ENCODE results near the gene MAD1L1. TPM values are rescaled to one million over a fixed set of nuclear protein-coding genes. Genes with fewer than 3 reads are reported as not detected.
"Not testable (repeated sequence)": the region's sequence is repeated elsewhere in the genome, so short reads cannot be mapped to it uniquely, and the experiment has no call there.

Gene MAD1L1
- total RNA-seq, 1 donor from 2014 or later, result 57.4 TPM

DNA sequence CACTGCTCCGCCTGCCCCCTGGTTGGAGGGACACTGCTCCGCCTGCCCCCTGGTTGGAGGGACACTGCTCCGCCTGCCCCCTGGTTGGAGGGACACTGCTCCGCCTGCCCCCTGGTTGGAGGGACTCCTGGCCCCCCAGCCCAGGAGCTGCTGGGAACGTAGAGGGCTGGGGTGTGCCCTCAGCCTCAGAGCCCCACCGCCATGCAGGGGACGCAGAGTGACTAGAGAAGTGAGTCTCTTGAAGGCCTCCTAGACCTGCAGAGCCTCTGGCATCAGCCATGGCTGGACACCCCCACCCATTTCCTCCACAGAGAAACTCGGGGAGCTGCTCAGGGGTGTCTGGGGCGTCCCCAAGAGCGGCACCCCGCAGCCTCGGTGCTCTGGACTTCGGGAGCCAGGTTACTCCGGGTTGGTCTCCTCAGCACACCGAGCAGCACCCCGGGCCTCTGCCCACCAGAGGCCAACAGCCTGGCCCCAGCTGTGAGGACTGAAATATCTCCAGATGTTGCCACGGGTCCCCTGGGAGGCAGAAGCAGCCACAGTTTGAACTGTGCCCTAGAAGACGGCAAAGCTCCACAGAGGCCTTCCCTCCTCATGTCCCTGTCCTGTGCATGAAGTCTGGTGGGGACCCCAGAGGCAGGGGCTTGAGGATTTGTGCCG, 370.8 kb downstream of the MAD1L1 start:
- Histone ChIP-seq H3K4me3 (ENCODE audit: low read depth, low read length) (no peak overlapping the region), H3K36me3 (ENCODE audit: control insufficient read depth, insufficient read depth, low read length) (no peaks in the 10 kb centered on the region), H3K27me3 (ENCODE audit: control insufficient read depth, insufficient read depth, low read length) (no peaks in the 10 kb centered on the region)
- FAIRE-seq, result no peak
- TF ChIP-seq, protein P1, sequence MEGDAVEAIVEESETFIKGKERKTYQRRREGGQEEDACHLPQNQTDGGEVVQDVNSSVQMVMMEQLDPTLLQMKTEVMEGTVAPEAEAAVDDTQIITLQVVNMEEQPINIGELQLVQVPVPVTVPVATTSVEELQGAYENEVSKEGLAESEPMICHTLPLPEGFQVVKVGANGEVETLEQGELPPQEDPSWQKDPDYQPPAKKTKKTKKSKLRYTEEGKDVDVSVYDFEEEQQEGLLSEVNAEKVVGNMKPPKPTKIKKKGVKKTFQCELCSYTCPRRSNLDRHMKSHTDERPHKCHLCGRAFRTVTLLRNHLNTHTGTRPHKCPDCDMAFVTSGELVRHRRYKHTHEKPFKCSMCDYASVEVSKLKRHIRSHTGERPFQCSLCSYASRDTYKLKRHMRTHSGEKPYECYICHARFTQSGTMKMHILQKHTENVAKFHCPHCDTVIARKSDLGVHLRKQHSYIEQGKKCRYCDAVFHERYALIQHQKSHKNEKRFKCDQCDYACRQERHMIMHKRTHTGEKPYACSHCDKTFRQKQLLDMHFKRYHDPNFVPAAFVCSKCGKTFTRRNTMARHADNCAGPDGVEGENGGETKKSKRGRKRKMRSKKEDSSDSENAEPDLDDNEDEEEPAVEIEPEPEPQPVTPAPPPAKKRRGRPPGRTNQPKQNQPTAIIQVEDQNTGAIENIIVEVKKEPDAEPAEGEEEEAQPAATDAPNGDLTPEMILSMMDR (IDR thresholded peaks at IDR 0.05; ENCODE audit: insufficient read depth, low read length, severe bottlenecking), result no peak
- no peak for DNase-seq (ENCODE audit: low read depth)

DNA sequence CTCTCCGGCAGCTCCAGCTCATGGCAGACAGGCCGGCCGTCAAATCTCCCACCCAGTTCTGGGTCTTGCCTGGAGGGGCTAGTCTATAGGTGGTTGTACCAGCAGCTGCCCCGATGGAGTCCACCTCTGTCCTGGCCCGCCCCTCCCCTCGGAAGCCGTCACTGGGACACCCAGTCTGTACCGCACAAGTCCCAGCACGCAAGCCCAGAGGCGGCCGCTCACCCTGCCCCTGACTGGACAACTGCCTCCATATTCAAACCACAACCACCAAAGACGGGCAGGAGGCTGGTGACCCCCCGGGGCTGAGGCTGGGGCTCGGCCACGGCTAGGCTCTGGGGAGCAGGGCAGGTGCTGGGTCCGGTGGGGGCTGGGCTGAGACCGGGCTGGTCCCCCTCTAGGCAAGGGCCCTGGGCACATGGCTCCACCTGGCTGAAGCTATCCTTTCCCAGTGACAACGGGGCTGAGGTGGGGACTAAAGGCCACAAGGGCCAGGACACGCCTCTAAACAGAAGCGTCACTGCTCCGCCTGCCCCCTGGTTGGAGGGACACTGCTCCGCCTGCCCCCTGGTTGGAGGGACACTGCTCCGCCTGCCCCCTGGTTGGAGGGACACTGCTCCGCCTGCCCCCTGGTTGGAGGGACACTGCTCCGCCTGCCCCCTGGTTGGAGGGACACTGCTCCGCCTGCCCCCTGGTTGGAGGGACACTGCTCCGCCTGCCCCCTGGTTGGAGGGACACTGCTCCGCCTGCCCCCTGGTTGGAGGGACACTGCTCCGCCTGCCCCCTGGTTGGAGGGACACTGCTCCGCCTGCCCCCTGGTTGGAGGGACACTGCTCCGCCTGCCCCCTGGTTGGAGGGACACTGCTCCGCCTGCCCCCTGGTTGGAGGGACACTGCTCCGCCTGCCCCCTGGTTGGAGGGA, 371.6 kb downstream of the MAD1L1 start:
- H3K36me3 ChIP-seq (ENCODE audit: control insufficient read depth, insufficient read depth, low read length); H3K27me3 ChIP-seq (ENCODE audit: control insufficient read depth, insufficient read depth, low read length); DNase-seq (ENCODE audit: low read depth); FAIRE-seq; H3K4me3 ChIP-seq (ENCODE audit: low read depth, low read length): not testable (repeated sequence)

DNA sequence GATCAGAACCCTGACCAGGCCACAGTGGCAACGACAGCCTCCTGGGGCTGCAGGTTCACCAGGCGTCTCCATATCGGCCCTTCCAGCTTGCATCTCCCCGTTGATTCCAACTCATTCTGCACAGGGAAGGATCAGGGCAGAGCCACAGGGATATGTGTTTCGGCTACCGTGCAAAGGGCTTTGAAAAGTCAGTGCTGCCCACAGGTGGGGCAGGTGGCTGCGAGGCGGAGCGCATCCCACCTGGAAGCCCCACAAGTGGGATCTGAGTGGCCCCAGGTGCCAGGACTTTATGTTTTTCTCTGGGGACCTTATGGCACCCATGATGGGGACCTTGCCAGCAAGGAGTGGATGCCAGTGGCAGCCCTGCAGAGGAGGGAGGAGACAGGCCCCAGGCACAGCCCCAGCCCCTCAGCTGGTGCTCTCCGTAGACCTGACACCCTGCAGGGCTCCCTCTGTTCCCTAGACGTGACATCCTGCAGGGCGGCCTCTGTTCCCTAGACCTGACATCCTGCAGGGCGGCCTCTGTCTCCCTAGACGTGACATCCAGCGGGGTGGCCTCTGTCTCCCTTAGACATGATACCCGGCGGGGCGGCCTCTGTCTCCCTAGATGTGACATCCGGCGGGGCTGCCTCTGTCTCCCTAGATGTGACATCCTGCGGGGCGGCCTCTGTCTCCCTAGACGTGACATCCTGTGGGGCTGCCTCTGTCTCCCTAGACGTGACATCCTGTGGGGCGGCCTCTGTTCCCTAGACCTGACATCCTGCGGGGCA, 373.3 kb downstream of the MAD1L1 start:
- Histone ChIP-seq H3K36me3 (ENCODE audit: control insufficient read depth, insufficient read depth, low read length) (no peaks in the 10 kb centered on the region), H3K27me3 (ENCODE audit: control insufficient read depth, insufficient read depth, low read length) (no peaks in the 10 kb centered on the region), H3K4me3 (ENCODE audit: low read depth, low read length) (no peak overlapping the region)
- DNase-seq (ENCODE audit: low read depth) (no peak), FAIRE-seq (no peak)
- TF ChIP-seq, protein P1 (IDR thresholded peaks at IDR 0.05; ENCODE audit: insufficient read depth, low read length, severe bottlenecking), result no peak

DNA sequence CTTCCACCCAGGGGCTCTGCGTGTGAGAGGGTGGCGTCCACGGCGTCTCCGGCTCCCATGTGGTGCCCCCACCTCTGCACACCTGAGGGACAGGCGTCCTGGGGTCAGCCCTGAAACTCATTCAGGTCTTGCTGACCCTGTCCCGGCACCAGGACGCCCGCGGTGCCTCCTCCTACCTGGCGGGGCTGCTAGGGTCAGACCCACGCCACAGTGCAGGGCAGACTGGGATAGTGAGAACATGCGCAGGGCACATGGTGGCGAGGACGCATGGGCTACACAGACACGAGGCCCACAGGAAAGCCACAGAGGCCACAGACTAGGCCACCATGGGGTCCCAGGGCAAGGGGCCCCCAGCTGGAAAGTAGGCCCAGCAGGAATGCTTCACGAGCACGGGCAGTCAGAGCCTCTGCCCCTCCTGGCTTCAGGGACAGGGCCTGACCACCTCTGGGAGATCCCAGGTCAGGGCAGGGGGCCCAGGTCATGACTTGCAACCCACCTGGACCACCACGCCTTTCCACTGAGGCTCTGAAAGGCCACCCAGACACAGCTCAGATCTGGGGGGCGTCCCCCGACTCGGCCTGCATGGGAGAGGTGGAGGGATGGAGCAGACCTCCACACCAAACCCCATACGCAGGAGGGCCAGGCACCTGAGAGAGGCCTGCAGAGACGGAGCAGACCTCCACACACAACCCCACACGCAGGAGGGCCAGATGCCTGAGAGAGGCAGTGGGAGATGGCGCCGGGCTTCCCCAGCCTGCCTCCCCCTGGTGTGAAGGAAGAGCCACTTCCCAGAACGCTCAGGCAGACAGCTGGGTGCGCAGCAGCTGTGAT, 374.1 kb downstream of the MAD1L1 start:
- no peak overlapping the region for H3K4me3 ChIP-seq (ENCODE audit: low read depth, low read length)
- DNase-seq (ENCODE audit: low read depth) (no peak), FAIRE-seq (no peak)
- TF ChIP-seq, protein P1 (IDR thresholded peaks at IDR 0.05; ENCODE audit: insufficient read depth, low read length, severe bottlenecking), result no peak
- H3K27me3 ChIP-seq (ENCODE audit: control insufficient read depth, insufficient read depth, low read length), result no peaks in the 10 kb centered on the region
- no peaks in the 10 kb centered on the region for H3K36me3 ChIP-seq (ENCODE audit: control insufficient read depth, insufficient read depth, low read length)

DNA sequence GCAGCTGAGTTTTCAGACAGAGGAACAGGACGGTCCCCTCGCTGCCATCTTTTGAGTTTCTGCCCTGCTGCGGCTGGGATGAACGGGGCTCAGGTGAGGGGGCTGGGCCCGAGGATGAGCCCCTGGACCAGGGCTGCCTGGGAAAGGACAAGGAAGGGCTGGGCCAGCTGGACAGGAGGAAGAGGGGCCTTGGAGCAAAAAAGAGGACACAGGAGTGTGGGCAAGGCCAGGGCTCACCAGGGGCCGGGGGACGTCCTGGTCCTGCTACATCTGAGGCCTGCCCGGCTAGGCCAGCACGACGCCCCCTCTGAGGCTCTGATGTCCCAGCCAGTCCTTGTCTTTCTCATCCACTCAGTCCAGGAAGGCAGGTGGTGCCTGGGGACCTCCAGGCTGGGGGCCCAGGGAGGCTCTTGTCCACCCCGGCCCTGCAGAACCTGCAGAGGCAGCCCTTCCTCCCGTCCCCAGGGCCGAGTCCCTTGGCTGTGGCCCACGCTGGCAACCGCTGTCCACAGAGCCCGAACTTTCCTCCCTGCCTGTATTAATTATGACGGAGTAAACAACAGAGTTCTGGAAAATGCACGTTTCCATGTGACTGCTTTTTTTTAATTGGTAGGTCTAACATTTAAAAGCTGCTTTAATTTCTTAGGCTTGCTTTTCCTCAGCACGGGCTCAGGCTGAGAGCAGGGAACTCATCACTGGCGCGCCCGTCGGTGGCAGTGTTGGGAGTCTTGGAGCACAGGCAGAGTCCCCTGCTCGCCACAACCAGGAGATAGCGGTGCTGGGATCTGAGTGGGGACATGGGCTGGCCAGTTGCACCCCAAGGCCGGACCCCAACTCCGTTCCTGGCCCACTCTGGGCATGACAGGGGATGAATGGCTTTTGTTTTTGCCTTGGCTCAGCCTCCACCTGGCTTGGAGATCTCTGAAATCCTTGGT, 375.0 kb downstream of the MAD1L1 start:
- FAIRE-seq (no peak), DNase-seq (ENCODE audit: low read depth) (no peak)
- TF ChIP-seq, protein P1 (IDR thresholded peaks at IDR 0.05; ENCODE audit: insufficient read depth, low read length, severe bottlenecking), result no peak
- H3K27me3 ChIP-seq (ENCODE audit: control insufficient read depth, insufficient read depth, low read length), result no peaks in the 10 kb centered on the region
- no peaks in the 10 kb centered on the region for H3K36me3 ChIP-seq (ENCODE audit: control insufficient read depth, insufficient read depth, low read length)
- H3K4me3 ChIP-seq (ENCODE audit: low read depth, low read length), result no peak overlapping the region

Data from bronchial epithelial cell (primary cell).